TTC549 (cell line): ENCODE measurements around the gene CAMTA1.

ENCODE experiments used
- FAIRE-seq: peaks from 2 replicates; lab custom pipeline; 2012; peaks lifted over from hg19 to GRCh38; lab: Jason Lieb, UNC

Gene CAMTA1

GRCh38 chr1:7040969-7041695 is 255.9 kb downstream of the CAMTA1 start:
- no peak for FAIRE-seq

DNA sequence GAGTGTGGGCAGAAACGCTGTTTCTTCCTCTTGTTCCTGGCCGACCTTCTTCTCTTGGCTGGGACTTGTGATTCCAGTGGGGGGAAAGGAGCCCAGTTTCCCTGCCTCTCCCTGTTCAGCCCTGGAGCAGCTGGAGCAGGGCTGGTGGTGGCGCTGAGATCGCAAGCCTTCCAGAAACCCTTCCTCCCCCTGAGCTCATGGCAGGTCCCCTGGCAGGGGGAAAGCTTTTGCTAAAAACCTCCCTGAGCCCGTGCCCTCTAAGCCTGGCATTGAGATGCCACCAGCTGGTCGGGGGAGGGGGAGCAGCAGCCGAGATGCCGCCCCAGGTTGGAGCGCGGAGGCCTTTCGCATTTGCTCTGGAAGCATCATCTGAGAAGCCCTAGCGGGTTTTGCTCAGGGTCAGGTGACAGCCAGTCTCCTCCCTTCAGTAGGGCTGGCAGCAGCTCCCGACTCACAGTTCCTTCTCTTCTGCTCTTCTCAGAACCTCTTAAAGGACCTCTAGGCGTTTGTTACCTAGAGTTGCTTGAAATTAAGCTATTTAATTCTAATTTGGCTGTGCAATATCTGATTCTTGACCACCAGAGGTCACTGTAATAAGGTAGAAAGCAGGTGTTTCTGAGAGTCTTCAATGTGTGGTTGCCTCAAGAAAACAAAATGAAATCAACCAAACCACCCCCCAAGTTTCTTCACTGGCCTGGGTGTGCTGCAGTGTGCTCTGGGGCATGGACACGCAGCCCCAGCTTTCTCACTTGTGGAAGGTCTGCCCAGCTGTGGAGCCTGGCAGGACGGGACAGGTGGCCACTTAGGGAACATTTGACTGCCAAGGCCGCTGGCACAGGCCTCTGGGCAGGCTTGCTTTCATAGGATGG is 257.3 kb downstream of the CAMTA1 start:
- FAIRE-seq, result no peak

DNA sequence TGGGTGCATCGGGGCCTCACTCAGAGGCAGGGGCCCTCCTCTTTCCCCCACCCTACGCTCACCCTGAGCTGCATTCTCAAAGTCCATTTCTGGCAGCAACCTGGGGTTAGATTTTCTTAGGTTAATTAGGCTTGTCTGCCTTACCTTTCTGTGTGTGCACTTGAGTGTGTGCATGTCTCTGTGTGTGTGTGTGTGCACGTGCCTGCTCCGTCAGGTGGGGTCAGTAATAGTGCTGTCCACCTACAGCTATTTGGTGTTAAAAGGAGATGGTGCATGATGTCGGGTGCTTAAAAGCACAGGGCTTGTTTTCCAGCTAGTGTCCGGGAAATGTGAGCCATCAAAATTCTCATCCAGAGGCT is 257.9 kb downstream of the CAMTA1 start:
- FAIRE-seq, result no peak

DNA sequence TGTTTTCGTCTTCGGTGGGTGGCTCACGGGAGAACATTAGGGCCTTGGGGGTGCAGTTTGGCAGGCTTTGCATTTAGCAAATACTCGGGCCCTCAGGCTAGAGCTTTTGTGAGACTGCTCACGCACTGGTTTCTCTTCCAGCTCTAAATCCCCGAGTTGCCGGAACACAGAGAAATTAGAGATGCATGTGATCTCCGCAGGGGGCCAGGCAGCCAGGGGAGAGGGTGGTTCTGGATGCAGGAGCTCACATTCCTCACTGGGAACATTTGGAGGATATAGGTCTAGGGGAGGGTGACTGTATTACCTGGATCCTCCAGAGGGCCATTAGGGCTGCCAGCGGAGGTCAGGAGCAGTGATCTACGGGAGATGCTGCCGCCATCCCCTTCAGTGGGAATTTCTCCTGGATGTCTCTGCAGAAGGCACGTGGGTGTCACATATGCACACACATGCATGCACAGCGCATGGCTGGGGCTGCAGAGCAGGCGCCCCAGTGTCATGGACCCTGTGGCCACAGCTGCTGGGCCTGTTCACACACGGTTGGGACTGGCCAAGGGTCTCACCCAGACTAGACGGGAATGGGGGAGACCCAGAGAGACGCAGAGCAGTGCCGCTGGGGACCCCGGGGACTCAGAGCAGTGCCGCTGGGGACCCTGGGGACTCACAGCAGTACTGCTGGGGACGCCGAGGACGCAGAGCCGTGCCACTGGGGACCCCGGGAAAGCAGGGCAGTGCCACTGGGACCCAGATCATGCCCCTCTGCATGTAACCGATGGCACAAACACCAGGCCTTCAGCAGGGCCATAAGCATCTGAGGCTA is 258.7 kb downstream of the CAMTA1 start:
- no peak for FAIRE-seq

DNA sequence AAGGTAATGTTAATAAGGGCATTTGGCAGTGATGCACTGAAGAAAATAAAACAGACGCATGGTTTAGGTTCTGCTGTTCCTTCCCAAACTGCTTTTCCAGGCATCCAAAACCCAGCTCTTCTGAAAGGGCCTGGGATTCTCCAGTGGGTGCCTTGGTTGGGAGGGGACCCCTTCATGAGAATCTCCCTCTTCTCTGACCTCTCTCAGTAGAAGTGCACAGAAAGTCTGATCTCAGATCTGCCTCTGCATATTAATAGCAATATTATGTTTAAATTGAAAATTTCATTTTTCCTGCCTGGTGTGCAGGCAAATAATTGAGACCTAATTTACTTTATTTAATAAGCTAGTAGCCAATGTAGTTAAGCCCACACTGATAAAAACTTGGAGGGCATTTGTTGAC is 260.6 kb downstream of the CAMTA1 start:
- no peak for FAIRE-seq

DNA sequence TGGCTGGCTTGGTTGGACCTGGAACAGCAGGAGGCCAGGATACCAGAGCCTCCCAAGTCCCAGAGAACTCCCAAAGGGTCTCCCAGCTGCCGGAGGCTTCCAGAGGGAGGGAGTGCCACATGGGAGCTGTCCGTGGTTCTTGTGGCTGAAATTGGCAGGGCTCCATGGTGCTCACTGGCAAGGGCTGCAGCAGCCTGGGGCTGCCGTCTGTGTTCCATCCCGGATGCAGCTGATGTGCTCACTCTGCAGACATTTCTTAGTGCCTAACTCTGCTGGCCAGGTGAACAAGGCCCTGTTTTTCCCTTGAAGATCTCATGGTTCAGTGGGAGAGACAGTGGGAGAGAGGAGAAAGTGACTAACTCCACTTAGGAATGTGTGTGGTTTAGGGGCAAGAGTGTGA is 261.1 kb downstream of the CAMTA1 start:
- FAIRE-seq, result no peak

- FAIRE-seq, result no peak
These were observed 261.6 kb downstream of the CAMTA1 start for GRCh38 chr1:7046891-7047290.

- FAIRE-seq, result no peak
These were observed 262.6 kb downstream of the CAMTA1 start for GRCh38 chr1:7047866-7048265.

- no peak for FAIRE-seq
These were observed 263.1 kb downstream of the CAMTA1 start for GRCh38 chr1:7048395-7048794.

- FAIRE-seq, result no peak
These were observed 264.8 kb downstream of the CAMTA1 start for GRCh38 chr1:7049913-7050625.

DNA sequence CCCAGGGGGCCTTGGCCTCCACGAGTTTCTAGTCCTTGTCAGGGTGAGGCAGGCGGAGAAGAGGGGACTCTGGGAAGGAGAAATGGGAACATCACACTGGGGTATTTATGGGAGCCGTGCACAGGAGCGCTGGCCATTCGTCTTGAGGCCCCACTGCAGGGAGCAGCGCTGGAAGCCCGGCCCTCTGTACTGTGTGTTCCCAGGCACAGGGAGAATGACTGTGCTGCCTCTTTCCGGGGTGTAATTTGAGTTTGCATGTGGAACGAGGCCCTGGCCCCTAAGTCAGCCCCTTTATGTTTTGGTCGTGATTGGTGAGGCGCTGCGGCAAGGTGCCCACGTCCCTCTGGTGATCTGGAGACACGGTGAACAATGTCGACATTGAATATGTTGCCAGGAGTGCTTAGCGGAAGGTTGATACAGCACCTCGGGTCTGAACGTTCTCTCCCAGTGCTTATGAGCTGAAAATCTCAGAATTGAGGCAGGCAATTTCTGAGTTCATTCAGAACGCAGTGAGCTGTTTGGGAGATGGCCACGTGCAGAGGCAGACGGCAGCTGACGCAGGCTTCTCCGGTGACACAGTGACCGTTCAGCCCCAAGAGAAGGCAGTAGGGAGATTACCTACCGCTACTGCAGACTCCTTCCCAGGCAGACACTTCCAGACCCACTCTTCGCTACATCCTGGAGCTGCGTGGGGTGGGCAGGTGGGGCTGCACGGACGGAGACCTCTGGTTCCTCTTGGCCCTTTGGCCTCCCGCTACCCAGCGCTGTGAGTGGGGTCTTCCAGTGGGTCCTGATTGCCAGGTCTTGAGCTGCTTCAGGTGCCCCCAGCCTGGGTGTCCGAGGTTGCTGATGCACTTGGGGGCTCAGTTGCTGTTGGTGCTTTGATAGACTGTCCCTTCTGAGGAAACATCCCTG is 265.8 kb downstream of the CAMTA1 start:
- FAIRE-seq, result no peak

DNA sequence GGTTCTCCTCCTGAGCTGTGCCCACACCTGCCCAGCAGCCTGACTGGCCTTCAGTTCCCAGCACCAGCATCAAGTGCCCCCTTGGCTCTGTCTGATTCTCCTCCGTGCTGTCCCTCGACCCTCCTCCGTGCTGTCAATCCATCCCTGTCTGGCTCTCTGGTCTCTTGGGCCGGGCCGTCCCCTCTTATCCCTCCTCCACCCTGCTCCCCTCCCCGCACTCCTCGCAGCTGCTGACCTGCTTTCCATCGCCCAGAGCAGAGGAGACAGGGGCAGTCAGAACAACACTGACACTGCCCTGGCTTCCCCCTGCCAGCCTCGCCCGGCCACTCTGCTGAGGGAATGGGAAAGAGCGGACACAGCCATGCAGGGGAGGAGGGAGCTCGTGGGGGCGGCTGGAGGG is 267.4 kb downstream of the CAMTA1 start:
- no peak for FAIRE-seq

GRCh38 chr1:7060745-7061144 is 275.5 kb downstream of the CAMTA1 start:
- no peak for FAIRE-seq

DNA sequence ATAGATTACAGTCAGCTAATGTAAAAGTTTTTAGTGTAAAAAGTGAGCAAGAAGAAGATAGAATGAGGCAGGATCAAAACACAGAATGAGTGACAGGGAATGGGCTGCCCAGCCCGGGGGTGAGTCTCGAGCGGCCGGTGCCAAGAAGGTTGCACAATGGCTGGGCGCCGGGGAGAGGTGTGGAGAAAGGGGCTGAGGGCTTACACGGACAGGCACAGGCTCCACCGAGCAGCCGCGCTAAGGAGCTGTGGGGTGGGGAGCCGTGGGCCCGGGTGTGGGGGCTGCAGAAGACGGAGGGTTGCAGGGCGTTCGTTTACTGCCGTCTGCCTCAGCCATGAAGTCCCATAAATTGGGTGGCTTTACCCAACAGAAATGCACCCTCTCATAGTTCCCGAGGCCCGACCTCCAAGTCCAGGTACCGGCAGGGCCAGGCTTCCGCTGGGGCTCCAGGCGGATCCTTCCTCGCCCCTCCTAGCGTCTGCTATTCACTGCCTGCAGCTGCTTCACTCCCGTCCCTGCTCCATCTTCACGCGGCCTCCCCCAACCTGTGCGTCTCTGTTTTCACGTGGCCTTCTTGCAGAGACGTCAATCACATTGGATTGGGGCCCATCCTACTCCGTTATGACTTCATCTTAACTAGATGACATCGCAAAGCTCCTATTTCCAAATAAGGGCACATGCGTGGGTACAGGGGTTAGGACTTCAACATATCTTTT is 277.2 kb downstream of the CAMTA1 start:
- no peak for FAIRE-seq

- FAIRE-seq, result no peak
These were observed 278.7 kb downstream of the CAMTA1 start for GRCh38 chr1:7063981-7064380.

- FAIRE-seq, result no peak
These were observed 283.3 kb downstream of the CAMTA1 start for GRCh38 chr1:7068552-7068951.

DNA sequence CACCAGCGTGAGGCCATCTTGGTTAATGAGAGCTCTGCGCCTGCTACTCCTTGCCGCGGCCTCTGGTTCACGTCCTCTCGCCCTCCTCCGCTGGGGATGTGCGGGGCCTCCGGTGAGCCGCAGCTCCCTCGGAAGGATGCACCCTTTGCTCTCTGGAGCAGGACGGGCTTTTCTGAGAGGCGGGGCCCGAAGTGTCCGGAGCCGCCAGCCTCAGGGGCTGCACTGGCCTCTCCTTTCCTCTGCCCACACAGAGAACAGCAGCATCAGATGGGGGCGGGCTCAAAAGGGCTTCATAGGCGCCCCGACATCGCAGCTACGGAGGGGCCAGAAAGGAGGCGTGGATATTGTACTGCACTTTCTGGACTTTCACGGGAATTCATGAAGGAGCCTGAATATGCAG is 284.7 kb downstream of the CAMTA1 start:
- FAIRE-seq, result no peak

- no peak for FAIRE-seq
These were observed 285.3 kb downstream of the CAMTA1 start for GRCh38 chr1:7070389-7071029.

- FAIRE-seq, result no peak
These were observed 290.9 kb downstream of the CAMTA1 start for GRCh38 chr1:7076117-7076516.

- no peak for FAIRE-seq
These were observed 291.3 kb downstream of the CAMTA1 start for GRCh38 chr1:7076572-7076971.
